Measurements from ENCODE around the gene HYAL3.

HYAL3 gene

DNA sequence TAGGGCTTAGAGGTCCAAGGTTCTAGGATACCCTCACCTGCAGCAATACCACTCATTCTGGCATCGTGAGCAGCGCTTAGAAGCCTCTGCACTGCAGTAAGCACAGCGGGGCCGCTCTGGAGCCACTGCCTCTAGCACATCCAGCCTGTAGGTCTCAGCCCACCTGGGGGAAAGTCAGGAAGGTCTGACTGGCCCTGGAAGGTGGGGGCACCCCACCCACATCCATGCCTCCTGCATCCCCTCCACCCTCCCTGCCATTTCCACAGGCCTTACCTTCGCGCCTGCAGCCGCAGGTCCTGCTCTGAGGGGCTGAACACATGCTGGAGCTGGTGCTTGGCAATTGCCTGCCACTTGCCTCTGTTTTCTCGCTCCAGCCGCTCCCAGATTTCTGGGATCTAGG is 42.3 kb upstream of the HYAL3 start:
- Histone ChIP-seq H3K9ac (ENCODE audit: low read length) (no peak overlapping the region), H3K27me3 (ENCODE audit: low read length) (no peaks in the 10 kb centered on the region), H3K9me2 (replicated peaks; ENCODE audit: insufficient read depth, low read length) (no peaks in the 10 kb centered on the region), H3K79me2 (ENCODE audit: insufficient read depth, low read length) (peaks cover 6% of the 10 kb centered on the region), H4K20me1 (ENCODE audit: low read depth, low read length) (no peaks in the 10 kb centered on the region), H3K4me3 (ENCODE audit: insufficient read depth, low read length, poor library complexity, severe bottlenecking) (no peak overlapping the region), H3K27ac (ENCODE audit: low read depth, low read length) (no peak overlapping the region), H3F3A (ENCODE audit: insufficient read depth) (peaks cover 12% of the 10 kb centered on the region; the same call in 1 of the 2 replicates), H3K36me3 (ENCODE audit: low read length) (no peaks in the 10 kb centered on the region), H3K4me2 (ENCODE audit: low read depth, low read length, poor library complexity, severe bottlenecking) (no peak overlapping the region), H2AFZ (ENCODE audit: low read depth, low read length, severe bottlenecking) (no peak overlapping the region), H3K9me3 (ENCODE audit: insufficient read depth, low read length) (no peaks in the 10 kb centered on the region)
- TF ChIP-seq, protein P1, sequence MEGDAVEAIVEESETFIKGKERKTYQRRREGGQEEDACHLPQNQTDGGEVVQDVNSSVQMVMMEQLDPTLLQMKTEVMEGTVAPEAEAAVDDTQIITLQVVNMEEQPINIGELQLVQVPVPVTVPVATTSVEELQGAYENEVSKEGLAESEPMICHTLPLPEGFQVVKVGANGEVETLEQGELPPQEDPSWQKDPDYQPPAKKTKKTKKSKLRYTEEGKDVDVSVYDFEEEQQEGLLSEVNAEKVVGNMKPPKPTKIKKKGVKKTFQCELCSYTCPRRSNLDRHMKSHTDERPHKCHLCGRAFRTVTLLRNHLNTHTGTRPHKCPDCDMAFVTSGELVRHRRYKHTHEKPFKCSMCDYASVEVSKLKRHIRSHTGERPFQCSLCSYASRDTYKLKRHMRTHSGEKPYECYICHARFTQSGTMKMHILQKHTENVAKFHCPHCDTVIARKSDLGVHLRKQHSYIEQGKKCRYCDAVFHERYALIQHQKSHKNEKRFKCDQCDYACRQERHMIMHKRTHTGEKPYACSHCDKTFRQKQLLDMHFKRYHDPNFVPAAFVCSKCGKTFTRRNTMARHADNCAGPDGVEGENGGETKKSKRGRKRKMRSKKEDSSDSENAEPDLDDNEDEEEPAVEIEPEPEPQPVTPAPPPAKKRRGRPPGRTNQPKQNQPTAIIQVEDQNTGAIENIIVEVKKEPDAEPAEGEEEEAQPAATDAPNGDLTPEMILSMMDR (IDR thresholded peaks at IDR 0.05; ENCODE audit: insufficient read depth, low read length, poor library complexity, severe bottlenecking) = no peak
- no peak for TF ChIP-seq EZH2phosphoT487 (conservative IDR thresholded peaks at IDR 0.05; ENCODE audit: low read length)

DNA sequence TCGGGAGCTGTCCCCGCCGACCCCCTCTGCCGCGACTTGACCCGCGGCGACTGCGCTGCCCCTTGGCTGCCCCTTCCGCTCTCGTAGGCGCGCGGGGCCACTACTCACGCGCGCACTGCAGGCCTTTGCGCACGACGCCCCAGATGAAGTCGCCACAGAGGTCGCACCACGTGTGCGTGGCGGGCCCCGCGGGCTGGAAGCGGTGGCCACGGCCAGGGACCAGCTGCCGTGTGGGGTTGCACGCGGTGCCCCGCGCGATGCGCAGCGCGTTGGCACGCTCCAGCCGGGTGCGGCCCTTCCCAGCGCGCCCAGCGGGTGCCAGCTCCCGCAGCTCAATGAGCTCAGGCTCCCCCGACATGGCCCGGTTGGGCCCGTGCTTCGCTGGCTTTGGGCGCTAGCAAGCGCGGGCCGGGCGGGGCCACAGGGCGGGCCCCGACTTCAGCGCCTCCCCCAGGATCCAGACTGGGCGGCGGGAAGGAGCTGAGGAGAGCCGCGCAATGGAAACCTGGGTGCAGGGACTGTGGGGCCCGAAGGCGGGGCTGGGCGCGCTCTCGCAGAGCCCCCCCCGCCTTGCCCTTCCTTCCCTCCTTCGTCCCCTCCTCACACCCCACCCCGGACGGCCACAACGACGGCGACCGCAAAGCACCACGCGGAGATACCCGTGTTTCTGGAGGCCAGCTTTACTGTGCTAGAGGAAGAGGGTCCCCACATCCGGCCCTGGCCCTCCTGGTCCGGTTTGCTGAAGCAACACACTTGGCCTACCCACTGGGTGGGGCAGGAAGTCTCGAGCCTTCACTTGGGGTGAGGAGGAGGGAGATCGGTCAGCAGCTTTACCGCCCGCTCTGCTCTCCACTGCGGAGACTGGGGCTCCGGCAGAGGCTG is 41.5 kb upstream of the HYAL3 start, which contains the start of gene RASSF1:
RASSF1 (minus strand) TSS at position 389 of the 882 bp plus-strand sequence; CDS start at position 358, 31 bp downstream.
- Histone ChIP-seq H2AFZ (ENCODE audit: low read depth, low read length, severe bottlenecking) (no peak within 1 kb of the TSS), H3K4me2 (ENCODE audit: low read depth, low read length, poor library complexity, severe bottlenecking) (no peak within 1 kb of the TSS), H3K9me2 (replicated peaks; ENCODE audit: insufficient read depth, low read length) (no peaks in the 10 kb centered on the region), H3F3A (ENCODE audit: insufficient read depth) (peaks cover 12% of the 10 kb centered on the region; the same call in 1 of the 2 replicates), H3K36me3 (ENCODE audit: low read length) (no peaks in the 10 kb centered on the region), H4K20me1 (ENCODE audit: low read depth, low read length) (no peaks in the 10 kb centered on the region; the same call in 1 of the 2 replicates), H3K79me2 (ENCODE audit: insufficient read depth, low read length) (peaks cover 15% of the 10 kb centered on the region), H3K27ac (ENCODE audit: low read depth, low read length) (no peak within 1 kb of the TSS), H3K4me3 (ENCODE audit: insufficient read depth, low read length, poor library complexity, severe bottlenecking) (no peak within 1 kb of the TSS), H3K9me3 (ENCODE audit: insufficient read depth, low read length) (no peaks in the 10 kb centered on the region), H3K27me3 (ENCODE audit: low read length) (no peaks in the 10 kb centered on the region), H3K9ac (ENCODE audit: low read length) (no peak within 1 kb of the TSS)
- TF ChIP-seq, protein P1 (IDR thresholded peaks at IDR 0.05; ENCODE audit: insufficient read depth, low read length, poor library complexity, severe bottlenecking) = no peak
- no peak for TF ChIP-seq EZH2phosphoT487 (conservative IDR thresholded peaks at IDR 0.05; ENCODE audit: low read length)

DNA sequence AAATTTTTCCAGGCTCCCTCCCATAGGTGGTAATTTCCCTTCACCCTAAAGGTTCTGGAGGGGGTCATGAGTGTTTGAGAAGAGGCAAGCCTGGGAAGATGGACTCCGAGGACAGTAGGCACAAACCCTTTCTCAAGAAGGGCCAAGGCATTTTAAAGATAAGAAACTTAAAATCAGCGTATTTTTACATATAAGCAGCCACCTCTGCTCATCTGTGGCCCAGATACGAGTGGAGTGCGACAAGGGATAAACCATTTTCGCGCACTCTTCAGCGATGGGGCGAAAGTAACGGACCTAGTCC is 40.9 kb upstream of the HYAL3 start:
- Histone ChIP-seq H3K4me2 (ENCODE audit: low read depth, low read length, poor library complexity, severe bottlenecking) (no peak overlapping the region), H3K9ac (ENCODE audit: low read length) (no peak overlapping the region), H3F3A (ENCODE audit: insufficient read depth) (peaks cover 12% of the 10 kb centered on the region; the same call in 1 of the 2 replicates), H3K9me3 (ENCODE audit: insufficient read depth, low read length) (no peaks in the 10 kb centered on the region), H3K36me3 (ENCODE audit: low read length) (no peaks in the 10 kb centered on the region), H3K79me2 (ENCODE audit: insufficient read depth, low read length) (peaks cover 21% of the 10 kb centered on the region), H4K20me1 (ENCODE audit: low read depth, low read length) (no peaks in the 10 kb centered on the region; the same call in 1 of the 2 replicates), H3K27ac (ENCODE audit: low read depth, low read length) (no peak overlapping the region), H2AFZ (ENCODE audit: low read depth, low read length, severe bottlenecking) (no peak overlapping the region), H3K27me3 (ENCODE audit: low read length) (no peaks in the 10 kb centered on the region), H3K9me2 (replicated peaks; ENCODE audit: insufficient read depth, low read length) (no peaks in the 10 kb centered on the region), H3K4me3 (ENCODE audit: insufficient read depth, low read length, poor library complexity, severe bottlenecking) (no peak overlapping the region)
- no peak for TF ChIP-seq EZH2phosphoT487 (conservative IDR thresholded peaks at IDR 0.05; ENCODE audit: low read length)
- TF ChIP-seq, protein P1 (IDR thresholded peaks at IDR 0.05; ENCODE audit: insufficient read depth, low read length, poor library complexity, severe bottlenecking) = no peak
